BJ (cell line): ENCODE data around the gene CNPY4. TPM values are rescaled to one million over a fixed set of nuclear protein-coding genes. Genes with fewer than 3 reads are reported as not detected.

ENCODE experiments used
- CTCF ChIA-PET: fragments of 350-600 bp; formaldehyde crosslinking; extraction: SDS; loops from one replicate; lab custom pipeline; 2021; ENCODE audit warnings: antibody characterized with exemption, inconsistent platforms; lab: Yijun Ruan, JAX
- POLR2A ChIA-PET: fragments of 300-600 bp; sonication (Branson Sonifier 250); formaldehyde crosslinking; extraction: SDS; loops from one replicate; lab custom pipeline; 2021; ENCODE audit warnings: antibody characterized with exemption; lab: Charles Lee
- DNase-seq: peaks from one replicate; pipeline ENCODE4 v3.0.0-alpha.2; 2011; ENCODE audit warnings: low read depth
- H3K27me3 ChIP-seq: 2 replicates; pipeline ENCODE4 v1.6.0; 2011; ENCODE audit warnings: low read length; ENCODE audit not compliant: control insufficient read depth, insufficient read depth
- H3K36me3 ChIP-seq: 2 replicates; pipeline ENCODE4 v1.5.1; 2011; ENCODE audit warnings: low read length; ENCODE audit not compliant: control insufficient read depth, insufficient read depth
- H3K4me3 ChIP-seq: 2 replicates; pipeline ENCODE4 v1.5.1; 2011; ENCODE audit warnings: low read depth, mild to moderate bottlenecking, control low read depth, low read length
- CTCF ChIP-seq: IDR thresholded peaks from 2 replicates; pipeline ENCODE4 v1.5.1; 2011; ENCODE audit warnings: low read depth, mild to moderate bottlenecking, control low read depth, inconsistent platforms, low read length, moderate library complexity; ENCODE audit not compliant: insufficient read depth
- polyA plus RNA-seq: library from polyadenylated mRNA; depleted of rRNA; stranded (reverse); fragments of >200 nt; gene quantifications from 2 replicates; pipeline ENCODE4 v1.2.3, GENCODE V29; 2011

CNPY4 gene
- polyA plus RNA-seq, 1 experiment = 20.9 TPM

GRCh38 chr7:100119970-100120732 is 717 bp downstream of the CNPY4 start:
- ChIA-PET CTCF (interaction anchor here (1.0 kb wide), 1 partner anchor 128 kb away, joined by 3 read pairs; no protein-coding TSS in a partner anchor), POLR2A (no interaction called here)
- H3K27me3 ChIP-seq = no peaks in the 10 kb centered on the region
- no peak for TF ChIP-seq CTCF
- H3K4me3 ChIP-seq = peak overlapping the region; percentile 66
- peak; percentile 18 for DNase-seq
- 0 out of 2 replicates have a peak, but pooled peaks cover 2% of the 10 kb centered on the region for H3K36me3 ChIP-seq

- Histone ChIP-seq H3K27me3 (no peaks in the 10 kb centered on the region), H3K4me3 (peak overlapping the region; percentile 66), H3K36me3 (0 out of 2 replicates have a peak, but pooled peaks cover 2% of the 10 kb centered on the region)
- ChIA-PET POLR2A (interaction anchor here (1.0 kb wide), 1 partner anchor 20 kb away, joined by 4 read pairs; no protein-coding TSS in a partner anchor), CTCF (interaction anchor here (1.0 kb wide), 1 partner anchor 129 kb away, joined by 3 read pairs; no protein-coding TSS in a partner anchor)
- no peak for TF ChIP-seq CTCF
- DNase-seq = no peak
Observed at GRCh38 chr7:100120733-100121036, 1.3 kb downstream of the CNPY4 start.

GRCh38 chr7:100122067-100122466 is 2.6 kb downstream of the CNPY4 start:
- Histone ChIP-seq H3K27me3 (no peaks in the 10 kb centered on the region), H3K4me3 (no peak overlapping the region), H3K36me3 (0 out of 2 replicates have a peak, but pooled peaks cover 2% of the 10 kb centered on the region)
- TF ChIP-seq CTCF = no peak
- no peak for DNase-seq
- ChIA-PET CTCF (interaction anchor here (1.1 to 2.1 kb wide), 2 partner anchors 10 to 12 kb away, joined by 3 to 4 read pairs; no protein-coding TSS in a partner anchor), POLR2A (no interaction called here)

- ChIA-PET POLR2A (no interaction called here), CTCF (interaction anchor here (0.7 to 2.1 kb wide), 3 partner anchors 10 to 129 kb away, joined by 3 to 4 read pairs (median 3); no protein-coding TSS in a partner anchor)
- no peak for DNase-seq
- no peak overlapping the region for H3K4me3 ChIP-seq
- 0 out of 2 replicates have a peak, but pooled peaks cover 2% of the 10 kb centered on the region for H3K36me3 ChIP-seq
- TF ChIP-seq CTCF = no peak
- H3K27me3 ChIP-seq = no peaks in the 10 kb centered on the region
Observed at GRCh38 chr7:100122568-100122967, 3.1 kb downstream of the CNPY4 start.
